Natural killer cell treated with Interleukin-12 subunit alpha and Interleukin-12 subunit beta and Interleukin-15 and Interleukin-18, amount 100 ng/mL, for 72 hours (primary cell): ENCODE data around the gene RAB3IL1. TPM values are rescaled to one million over a fixed set of nuclear protein-coding genes. Genes with fewer than 3 reads are reported as not detected.

Experiments
- ATAC-seq, 2 donors: fragments of 150-1000 bp; cut with Tn5 transposase in 1 of 2; sonication (Bioruptor Pico), chemical (Tn5 transposase) in 1 of 2; 2 replicates each; pipeline ENCODE4 v1.10.0; 2021
- DNase-seq: peaks from one replicate; pipeline ENCODE4 v3.0.0; 2022; ENCODE audit warnings: low spot score
- H3K27ac Mint-ChIP-seq, 2 donors: 1 replicate in 1 of 2; 2 replicates in 1 of 2; pipeline ENCODE4 v1.8.0; 2022; ENCODE audit warnings: mixed read lengths in 2 of 2, mild to moderate bottlenecking in 1 of 2, moderate library complexity in 1 of 2
- H3K27me3 Mint-ChIP-seq, 2 donors: 1 replicate in 1 of 2; 2 replicates in 1 of 2; pipeline ENCODE4 v1.8.0; 2022; ENCODE audit warnings: mixed read lengths in 2 of 2
- H3K36me3 Mint-ChIP-seq: one replicate; pipeline ENCODE4 v1.8.0; 2022; ENCODE audit warnings: mixed read lengths
- H3K4me1 Mint-ChIP-seq, 2 donors: 1 replicate in 1 of 2; 2 replicates in 1 of 2; pipeline ENCODE4 v1.8.0; 2022; ENCODE audit warnings: low read depth in 2 of 2, mixed read lengths in 2 of 2, mild to moderate bottlenecking in 1 of 2
- H3K4me3 Mint-ChIP-seq: one replicate; pipeline ENCODE4 v1.8.0; 2022; ENCODE audit warnings: mixed read lengths
- H3K9me3 Mint-ChIP-seq: 2 replicates; pipeline ENCODE4 v1.8.0; 2022; ENCODE audit warnings: mixed read lengths
- total RNA-seq, 2 donors: library from RNA; stranded (reverse); gene quantifications; one replicate each; pipeline ENCODE4 v1.2.3, GENCODE V29; 2022

Gene RAB3IL1
- total RNA-seq, 2 donors from 2014 or later: not detected

- Mint-ChIP-seq H3K36me3 (no peaks in the 10 kb centered on the region), H3K27me3 (peaks cover 29 to 40% of the 10 kb centered on the region in 2 donors), H3K4me3 (no peak overlapping the region), H3K9me3 (no peaks in the 10 kb centered on the region), H3K27ac (no peak overlapping the region), H3K4me1 (peaks cover 0 to 10% of the 10 kb centered on the region in 2 donors)
- DNase-seq (peak; percentile 54), ATAC-seq (peak in 1 of 2 donors; percentile 16)
Measured at GRCh38 chr11:61919705-61920631, 2.6 kb upstream of the RAB3IL1 start.

GRCh38 chr11:61918938-61919704, 1.8 kb upstream of the RAB3IL1 start:
- peaks cover 0 to 10% of the 10 kb centered on the region in 2 donors for H3K4me1 Mint-ChIP-seq
- ATAC-seq (no peak), DNase-seq (peak; percentile 45)

GRCh38 chr11:61918251-61918937, 1.0 kb upstream of the RAB3IL1 start:
- peak overlapping the region; percentile 65 for H3K4me3 Mint-ChIP-seq
- no peak for DNase-seq
- H3K27me3 Mint-ChIP-seq: peaks cover 29 to 50% of the 10 kb centered on the region in 2 donors
- no peaks in the 10 kb centered on the region for H3K36me3 Mint-ChIP-seq
- H3K9me3 Mint-ChIP-seq: no peaks in the 10 kb centered on the region
- peak overlapping the region in 1 of 2 donors; percentile 69 for H3K27ac Mint-ChIP-seq
- H3K4me1 Mint-ChIP-seq: peaks cover 0 to 10% of the 10 kb centered on the region in 2 donors
- no peak for ATAC-seq

More at GRCh38 chr11:61918938-61919704, 1.8 kb upstream of the RAB3IL1 start:
- Mint-ChIP-seq H3K9me3 (no peaks in the 10 kb centered on the region), H3K4me3 (no peak overlapping the region), H3K27me3 (peaks cover 29 to 45% of the 10 kb centered on the region in 2 donors), H3K27ac (no peak overlapping the region), H3K36me3 (no peaks in the 10 kb centered on the region)

GRCh38 chr11:61916737-61917333, 531 bp downstream of the RAB3IL1 start:
- no peak for DNase-seq
- H3K4me1 Mint-ChIP-seq: peaks cover 0 to 10% of the 10 kb centered on the region in 2 donors
- ATAC-seq: no peak
- H3K9me3 Mint-ChIP-seq: no peaks in the 10 kb centered on the region
- H3K36me3 Mint-ChIP-seq: no peaks in the 10 kb centered on the region
- no peak overlapping the region for H3K27ac Mint-ChIP-seq
- H3K4me3 Mint-ChIP-seq: no peak overlapping the region
- peaks cover 29 to 59% of the 10 kb centered on the region in 2 donors for H3K27me3 Mint-ChIP-seq

- no peak overlapping the region for H3K4me3 Mint-ChIP-seq
- ATAC-seq: no peak
- peaks cover 15 to 45% of the 10 kb centered on the region in 2 donors for H3K27me3 Mint-ChIP-seq
- peaks cover 0 to 10% of the 10 kb centered on the region in 2 donors for H3K4me1 Mint-ChIP-seq
- no peak overlapping the region for H3K27ac Mint-ChIP-seq
- H3K9me3 Mint-ChIP-seq: no peaks in the 10 kb centered on the region
- H3K36me3 Mint-ChIP-seq: no peaks in the 10 kb centered on the region
- peak; percentile 51 for DNase-seq
Measured at GRCh38 chr11:61914471-61915171, 2.7 kb downstream of the RAB3IL1 start.

- no peaks in the 10 kb centered on the region for H3K36me3 Mint-ChIP-seq
- H3K9me3 Mint-ChIP-seq: no peaks in the 10 kb centered on the region
- no peak overlapping the region for H3K27ac Mint-ChIP-seq
- no peak overlapping the region for H3K4me3 Mint-ChIP-seq
- ATAC-seq (no peak), DNase-seq (peak; percentile 44)
- H3K27me3 Mint-ChIP-seq: peaks cover 13 to 43% of the 10 kb centered on the region in 2 donors
- peaks cover 0 to 10% of the 10 kb centered on the region in 2 donors for H3K4me1 Mint-ChIP-seq
Measured at GRCh38 chr11:61913699-61914395, 3.5 kb downstream of the RAB3IL1 start.

GRCh38 chr11:61912991-61913698, 4.2 kb downstream of the RAB3IL1 start:
- Mint-ChIP-seq H3K27ac (no peak overlapping the region), H3K27me3 (peaks cover 6 to 36% of the 10 kb centered on the region in 2 donors), H3K4me1 (peaks cover 0 to 6% of the 10 kb centered on the region in 2 donors), H3K36me3 (no peaks in the 10 kb centered on the region), H3K4me3 (no peak overlapping the region), H3K9me3 (no peaks in the 10 kb centered on the region)
- peak; percentile 35 for DNase-seq
- no peak for ATAC-seq

GRCh38 chr11:61912530-61912898, 4.9 kb downstream of the RAB3IL1 start:
- DNase-seq (peak; percentile 10), ATAC-seq (no peak)
- H3K27ac Mint-ChIP-seq: no peak overlapping the region
- H3K27me3 Mint-ChIP-seq: peaks cover under 1 to 30% of the 10 kb centered on the region in 2 donors
- no peaks in the 10 kb centered on the region for H3K36me3 Mint-ChIP-seq
- peaks cover 0 to under 1% of the 10 kb centered on the region in 2 donors for H3K4me1 Mint-ChIP-seq
- no peaks in the 10 kb centered on the region for H3K9me3 Mint-ChIP-seq
- no peak overlapping the region for H3K4me3 Mint-ChIP-seq

- DNase-seq: peak; percentile 46
- no peaks in the 10 kb centered on the region for H3K4me1 Mint-ChIP-seq
- no peak for ATAC-seq
Measured at GRCh38 chr11:61911701-61912529, 5.5 kb downstream of the RAB3IL1 start.

GRCh38 chr11:61911128-61911700, 6.2 kb downstream of the RAB3IL1 start:
- H3K9me3 Mint-ChIP-seq: no peaks in the 10 kb centered on the region
- H3K27ac Mint-ChIP-seq: no peak overlapping the region
- H3K4me3 Mint-ChIP-seq: no peak overlapping the region
- H3K27me3 Mint-ChIP-seq: peaks cover 0 to 26% of the 10 kb centered on the region in 2 donors
- DNase-seq: no peak
- no peaks in the 10 kb centered on the region for H3K4me1 Mint-ChIP-seq
- H3K36me3 Mint-ChIP-seq: no peaks in the 10 kb centered on the region
- ATAC-seq: no peak

More at GRCh38 chr11:61911701-61912529, 5.5 kb downstream of the RAB3IL1 start:
- H3K36me3 Mint-ChIP-seq: no peaks in the 10 kb centered on the region
- H3K9me3 Mint-ChIP-seq: no peaks in the 10 kb centered on the region
- no peak overlapping the region for H3K27ac Mint-ChIP-seq
- no peak overlapping the region for H3K4me3 Mint-ChIP-seq
- peaks cover 0 to 30% of the 10 kb centered on the region in 2 donors for H3K27me3 Mint-ChIP-seq
